ENCODE measurements around the gene POLR2B. TPM values are rescaled to one million over a fixed set of nuclear protein-coding genes. Genes with fewer than 3 reads are reported as not detected.

Gene POLR2B
- total RNA-seq, 1 donor from 2014 or later, result 103 TPM

GRCh38 chr4:56940971-56941370, 37.7 kb upstream of the POLR2B start:
- Mint-ChIP-seq H3K36me3 (peaks cover 26% of the 10 kb centered on the region), H3K27me3 (ENCODE audit: low read depth) (no peaks in the 10 kb centered on the region), H3K4me3 (no peak overlapping the region), H3K27ac (no peak overlapping the region), H3K4me1 (no peaks in the 10 kb centered on the region), H3K9me3 (no peaks in the 10 kb centered on the region)
- DNase-seq (ENCODE audit: low spot score in 2 of 2, unreplicated experiment in 2 of 2), result no peak
- TF ChIP-seq, protein P1, sequence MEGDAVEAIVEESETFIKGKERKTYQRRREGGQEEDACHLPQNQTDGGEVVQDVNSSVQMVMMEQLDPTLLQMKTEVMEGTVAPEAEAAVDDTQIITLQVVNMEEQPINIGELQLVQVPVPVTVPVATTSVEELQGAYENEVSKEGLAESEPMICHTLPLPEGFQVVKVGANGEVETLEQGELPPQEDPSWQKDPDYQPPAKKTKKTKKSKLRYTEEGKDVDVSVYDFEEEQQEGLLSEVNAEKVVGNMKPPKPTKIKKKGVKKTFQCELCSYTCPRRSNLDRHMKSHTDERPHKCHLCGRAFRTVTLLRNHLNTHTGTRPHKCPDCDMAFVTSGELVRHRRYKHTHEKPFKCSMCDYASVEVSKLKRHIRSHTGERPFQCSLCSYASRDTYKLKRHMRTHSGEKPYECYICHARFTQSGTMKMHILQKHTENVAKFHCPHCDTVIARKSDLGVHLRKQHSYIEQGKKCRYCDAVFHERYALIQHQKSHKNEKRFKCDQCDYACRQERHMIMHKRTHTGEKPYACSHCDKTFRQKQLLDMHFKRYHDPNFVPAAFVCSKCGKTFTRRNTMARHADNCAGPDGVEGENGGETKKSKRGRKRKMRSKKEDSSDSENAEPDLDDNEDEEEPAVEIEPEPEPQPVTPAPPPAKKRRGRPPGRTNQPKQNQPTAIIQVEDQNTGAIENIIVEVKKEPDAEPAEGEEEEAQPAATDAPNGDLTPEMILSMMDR (IDR thresholded peaks at IDR 0.05; ENCODE audit: unreplicated experiment), result no peak

- Mint-ChIP-seq H3K4me3 (no peak overlapping the region), H3K27ac (no peak overlapping the region), H3K9me3 (no peaks in the 10 kb centered on the region), H3K27me3 (ENCODE audit: low read depth) (no peaks in the 10 kb centered on the region), H3K4me1 (no peaks in the 10 kb centered on the region), H3K36me3 (peaks cover 23% of the 10 kb centered on the region)
- no peak for DNase-seq (ENCODE audit: low spot score in 2 of 2, unreplicated experiment in 2 of 2)
- TF ChIP-seq, protein P1 (IDR thresholded peaks at IDR 0.05; ENCODE audit: unreplicated experiment), result no peak
Observed at GRCh38 chr4:56941403-56941802, 37.3 kb upstream of the POLR2B start.

GRCh38 chr4:56953680-56954520, 24.8 kb upstream of the POLR2B start:
- H3K9me3 Mint-ChIP-seq, result no peaks in the 10 kb centered on the region
- no peak overlapping the region for H3K27ac Mint-ChIP-seq
- H3K36me3 Mint-ChIP-seq, result no peaks in the 10 kb centered on the region

GRCh38 chr4:56958111-56958517, 20.6 kb upstream of the POLR2B start:
- Mint-ChIP-seq H3K27ac (peak overlapping the region; percentile 4), H3K36me3 (peaks cover 11% of the 10 kb centered on the region), H3K4me3 (no peak overlapping the region), H3K27me3 (ENCODE audit: low read depth) (no peaks in the 10 kb centered on the region), H3K9me3 (no peaks in the 10 kb centered on the region), H3K4me1 (no peaks in the 10 kb centered on the region)
- TF ChIP-seq, protein P1 (IDR thresholded peaks at IDR 0.05; ENCODE audit: unreplicated experiment), result no peak
- DNase-seq (ENCODE audit: low spot score in 2 of 2, unreplicated experiment in 2 of 2), result no peak

More at GRCh38 chr4:56953680-56954520, 24.8 kb upstream of the POLR2B start:
- TF ChIP-seq, protein P1 (IDR thresholded peaks at IDR 0.05; ENCODE audit: unreplicated experiment), result no peak
- Mint-ChIP-seq H3K27me3 (ENCODE audit: low read depth) (no peaks in the 10 kb centered on the region), H3K4me3 (no peak overlapping the region), H3K4me1 (no peaks in the 10 kb centered on the region)
- DNase-seq (ENCODE audit: low spot score in 2 of 2, unreplicated experiment in 2 of 2), result no peak

DNA sequence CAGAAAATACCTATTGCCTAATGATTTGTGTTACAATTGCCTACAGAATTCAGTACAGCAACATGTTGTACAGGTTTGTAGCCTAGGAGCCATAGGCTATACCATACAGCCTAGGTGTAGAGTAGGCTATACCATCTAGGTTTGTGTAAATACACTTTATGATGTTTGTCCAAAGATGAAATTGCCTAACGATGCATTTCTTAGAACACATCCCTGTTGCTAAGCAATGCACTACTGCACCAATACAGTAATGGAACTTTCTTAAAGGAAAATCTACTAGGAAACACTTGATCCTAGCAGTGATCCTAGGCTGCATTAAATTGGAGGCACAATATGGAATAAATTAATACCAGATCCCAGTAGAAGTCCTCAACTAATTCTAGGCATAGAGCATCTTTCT, 19.6 kb upstream of the POLR2B start:
- H3K9me3 Mint-ChIP-seq, result no peaks in the 10 kb centered on the region
- peaks cover 14% of the 10 kb centered on the region for H3K36me3 Mint-ChIP-seq
- H3K4me3 Mint-ChIP-seq, result no peak overlapping the region
- H3K27ac Mint-ChIP-seq, result no peak overlapping the region
- DNase-seq (ENCODE audit: low spot score in 2 of 2, unreplicated experiment in 2 of 2), result no peak
- TF ChIP-seq, protein P1 (IDR thresholded peaks at IDR 0.05; ENCODE audit: unreplicated experiment), result no peak
- no peaks in the 10 kb centered on the region for H3K27me3 Mint-ChIP-seq (ENCODE audit: low read depth)
- H3K4me1 Mint-ChIP-seq, result no peaks in the 10 kb centered on the region
